ENCODE results near the gene DAPK2.
"Not testable (repeated sequence)": the region's sequence is repeated elsewhere in the genome, so short reads cannot be mapped to it uniquely, and the experiment has no call there.

The DAPK2 gene

DNA sequence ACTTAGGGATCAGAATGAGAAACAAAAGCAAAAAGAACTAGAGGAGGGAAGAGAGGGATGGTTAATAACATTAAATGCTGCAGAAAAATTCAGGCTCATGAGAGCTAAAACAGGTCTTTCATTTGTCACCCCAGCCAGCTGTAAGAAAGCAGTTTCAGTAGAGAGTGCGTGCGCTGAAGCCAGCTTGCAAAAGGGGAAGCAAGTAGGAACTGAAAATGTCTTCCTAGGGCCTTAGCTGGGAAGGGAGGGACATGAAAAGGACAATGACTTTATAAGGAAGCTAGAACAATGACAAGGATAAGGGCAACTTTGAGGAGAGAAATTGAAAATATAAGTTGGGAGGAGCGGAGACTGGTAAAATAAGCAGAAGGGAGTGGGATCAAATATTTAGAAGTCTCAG, 44.2 kb upstream of the DAPK2 start:
- Histone ChIP-seq H3K36me3 (peaks cover under 1% of the 10 kb centered on the region), H3K27ac (peak overlapping the region; percentile 55), H3K4me1 (ENCODE audit: control insufficient read depth in 1 of 2, insufficient read depth in 1 of 2, low read depth in 1 of 2, low read length in 1 of 2) (peaks cover 71 to 72% of the 10 kb centered on the region in 2 experiments), H3K4me3 (ENCODE audit: low read depth in 1 of 2, low read length in 1 of 2) (no peak overlapping the region), H3K9me3 (no peaks in the 10 kb centered on the region), H3K27me3 (no peaks in the 10 kb centered on the region)
- TF ChIP-seq, protein P1, sequence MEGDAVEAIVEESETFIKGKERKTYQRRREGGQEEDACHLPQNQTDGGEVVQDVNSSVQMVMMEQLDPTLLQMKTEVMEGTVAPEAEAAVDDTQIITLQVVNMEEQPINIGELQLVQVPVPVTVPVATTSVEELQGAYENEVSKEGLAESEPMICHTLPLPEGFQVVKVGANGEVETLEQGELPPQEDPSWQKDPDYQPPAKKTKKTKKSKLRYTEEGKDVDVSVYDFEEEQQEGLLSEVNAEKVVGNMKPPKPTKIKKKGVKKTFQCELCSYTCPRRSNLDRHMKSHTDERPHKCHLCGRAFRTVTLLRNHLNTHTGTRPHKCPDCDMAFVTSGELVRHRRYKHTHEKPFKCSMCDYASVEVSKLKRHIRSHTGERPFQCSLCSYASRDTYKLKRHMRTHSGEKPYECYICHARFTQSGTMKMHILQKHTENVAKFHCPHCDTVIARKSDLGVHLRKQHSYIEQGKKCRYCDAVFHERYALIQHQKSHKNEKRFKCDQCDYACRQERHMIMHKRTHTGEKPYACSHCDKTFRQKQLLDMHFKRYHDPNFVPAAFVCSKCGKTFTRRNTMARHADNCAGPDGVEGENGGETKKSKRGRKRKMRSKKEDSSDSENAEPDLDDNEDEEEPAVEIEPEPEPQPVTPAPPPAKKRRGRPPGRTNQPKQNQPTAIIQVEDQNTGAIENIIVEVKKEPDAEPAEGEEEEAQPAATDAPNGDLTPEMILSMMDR (IDR thresholded peaks at IDR 0.05), result no peak

DNA sequence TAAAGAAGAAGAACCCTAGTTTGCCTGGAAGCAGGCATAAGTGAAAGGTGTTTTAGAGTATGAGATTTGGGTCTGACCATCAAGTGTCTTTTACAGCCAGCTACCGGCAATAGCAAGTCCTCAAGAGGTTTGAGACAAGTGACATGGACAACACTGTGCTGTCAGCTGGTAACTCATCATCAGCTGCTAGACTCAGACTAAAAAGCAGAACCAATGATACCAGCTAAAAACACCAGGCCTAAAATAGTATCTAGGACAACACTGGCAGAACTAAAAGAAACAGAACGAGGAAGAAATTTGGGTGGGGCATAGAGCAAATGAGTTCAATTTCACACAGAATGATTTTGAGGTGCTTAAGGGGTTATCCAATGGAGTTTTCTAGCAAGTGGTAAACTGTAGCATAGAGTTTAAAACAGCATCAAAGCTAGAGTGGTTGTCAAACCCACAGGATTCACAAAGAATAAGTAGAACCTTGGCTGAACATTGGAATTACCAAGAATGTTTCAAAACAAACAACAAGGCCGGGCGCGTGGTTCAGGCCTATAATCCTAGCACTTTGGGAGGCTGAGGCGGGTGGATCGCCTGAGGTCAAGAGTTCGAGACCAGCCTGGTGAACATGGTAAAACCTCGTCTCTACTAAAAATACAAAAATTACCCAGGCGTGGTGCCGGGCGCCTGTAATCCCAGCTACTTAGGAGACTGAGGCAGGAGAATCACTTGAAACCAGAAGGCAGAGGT, 43.4 kb upstream of the DAPK2 start:
- H3K4me1 ChIP-seq (ENCODE audit: control insufficient read depth in 1 of 2, insufficient read depth in 1 of 2, low read depth in 1 of 2, low read length in 1 of 2), result peaks cover 63 to 64% of the 10 kb centered on the region in 2 experiments
- H3K4me3 ChIP-seq (ENCODE audit: low read depth in 1 of 2, low read length in 1 of 2), result no peak overlapping the region
- peaks cover 7% of the 10 kb centered on the region for H3K36me3 ChIP-seq
- TF ChIP-seq, protein P1 (IDR thresholded peaks at IDR 0.05), result no peak
- no peaks in the 10 kb centered on the region for H3K9me3 ChIP-seq
- no peaks in the 10 kb centered on the region for H3K27me3 ChIP-seq
- H3K27ac ChIP-seq, result peak overlapping the region; percentile 55

DNA sequence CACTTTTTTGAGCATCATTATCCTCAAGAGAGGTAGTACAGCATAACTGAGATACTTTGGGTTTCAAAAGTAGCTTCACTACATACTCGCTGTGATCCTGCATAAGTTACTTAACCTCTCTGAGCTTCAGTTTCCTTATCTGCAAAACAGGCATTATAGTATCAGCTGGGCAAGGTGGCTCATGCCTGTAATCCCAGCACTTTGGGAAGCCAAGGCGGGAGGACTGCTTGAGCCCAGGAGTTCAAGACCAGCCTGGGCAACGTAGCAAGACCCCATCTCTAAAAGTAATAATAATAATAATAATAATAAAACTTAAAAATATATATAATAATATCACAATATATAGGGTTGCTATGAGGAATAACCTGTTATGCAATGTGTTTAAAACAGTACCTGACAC, 36.5 kb upstream of the DAPK2 start:
- peaks cover 34% of the 10 kb centered on the region for H3K36me3 ChIP-seq
- H3K27ac ChIP-seq, result no peak overlapping the region
- no peaks in the 10 kb centered on the region for H3K9me3 ChIP-seq
- peaks cover 0 to 2% of the 10 kb centered on the region in 2 experiments for H3K4me1 ChIP-seq (ENCODE audit: control insufficient read depth in 1 of 2, insufficient read depth in 1 of 2, low read depth in 1 of 2, low read length in 1 of 2)
- H3K4me3 ChIP-seq (ENCODE audit: low read depth in 1 of 2, low read length in 1 of 2), result no peak overlapping the region
- TF ChIP-seq, protein P1 (IDR thresholded peaks at IDR 0.05), result no peak
- H3K27me3 ChIP-seq, result no peaks in the 10 kb centered on the region

DNA sequence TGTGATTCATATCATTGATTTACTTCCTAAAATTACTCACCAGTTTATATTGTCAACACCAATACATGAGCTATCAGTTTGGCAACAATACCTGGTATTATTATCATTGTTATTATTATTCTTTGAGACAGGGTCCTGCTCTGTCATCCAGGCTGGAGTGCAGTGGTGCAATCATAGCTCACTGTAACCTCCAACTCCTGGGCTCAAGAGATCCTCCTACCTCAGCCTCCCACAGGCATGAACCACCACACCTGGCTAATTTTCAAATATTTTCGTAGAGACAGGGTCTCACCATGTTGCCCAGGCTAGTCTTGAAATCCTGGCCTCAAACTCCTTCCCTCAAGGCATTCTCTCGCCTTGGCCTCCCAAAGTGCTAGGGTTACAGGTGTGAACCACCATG, 27.2 kb upstream of the DAPK2 start:
- H3K9me3 ChIP-seq; H3K4me3 ChIP-seq (ENCODE audit: low read depth in 1 of 2, low read length in 1 of 2); H3K27me3 ChIP-seq; H3K27ac ChIP-seq; H3K4me1 ChIP-seq (ENCODE audit: control insufficient read depth in 1 of 2, insufficient read depth in 1 of 2, low read depth in 1 of 2, low read length in 1 of 2): not testable (repeated sequence)
- H3K36me3 ChIP-seq, result peaks cover 18% of the 10 kb centered on the region

DNA sequence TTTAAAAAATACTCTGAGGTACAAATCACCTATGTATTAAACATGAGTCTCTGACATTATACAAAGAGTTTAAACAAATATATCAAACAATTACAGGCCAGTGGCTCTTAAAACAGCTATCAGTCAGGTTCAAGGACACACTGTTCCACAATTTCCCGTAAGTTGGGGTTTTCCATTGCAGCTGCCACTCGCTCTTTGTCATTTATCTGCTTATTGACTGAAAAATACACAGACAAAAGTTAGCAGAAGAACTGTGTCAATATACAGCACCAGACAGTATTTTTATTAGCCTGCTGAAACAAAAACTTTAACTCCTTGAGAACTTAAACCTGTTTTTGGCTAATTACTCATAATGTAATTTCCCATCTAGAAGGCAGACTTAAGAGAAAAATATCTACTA, 26.5 kb upstream of the DAPK2 start:
- TF ChIP-seq, protein P1 (IDR thresholded peaks at IDR 0.05), result no peak
- Histone ChIP-seq H3K4me3 (ENCODE audit: low read depth in 1 of 2, low read length in 1 of 2) (no peak overlapping the region), H3K36me3 (peaks cover 18% of the 10 kb centered on the region), H3K9me3 (no peaks in the 10 kb centered on the region), H3K27ac (no peak overlapping the region), H3K27me3 (no peaks in the 10 kb centered on the region), H3K4me1 (ENCODE audit: control insufficient read depth in 1 of 2, insufficient read depth in 1 of 2, low read depth in 1 of 2, low read length in 1 of 2) (peaks cover under 1 to 7% of the 10 kb centered on the region in 2 experiments)

DNA sequence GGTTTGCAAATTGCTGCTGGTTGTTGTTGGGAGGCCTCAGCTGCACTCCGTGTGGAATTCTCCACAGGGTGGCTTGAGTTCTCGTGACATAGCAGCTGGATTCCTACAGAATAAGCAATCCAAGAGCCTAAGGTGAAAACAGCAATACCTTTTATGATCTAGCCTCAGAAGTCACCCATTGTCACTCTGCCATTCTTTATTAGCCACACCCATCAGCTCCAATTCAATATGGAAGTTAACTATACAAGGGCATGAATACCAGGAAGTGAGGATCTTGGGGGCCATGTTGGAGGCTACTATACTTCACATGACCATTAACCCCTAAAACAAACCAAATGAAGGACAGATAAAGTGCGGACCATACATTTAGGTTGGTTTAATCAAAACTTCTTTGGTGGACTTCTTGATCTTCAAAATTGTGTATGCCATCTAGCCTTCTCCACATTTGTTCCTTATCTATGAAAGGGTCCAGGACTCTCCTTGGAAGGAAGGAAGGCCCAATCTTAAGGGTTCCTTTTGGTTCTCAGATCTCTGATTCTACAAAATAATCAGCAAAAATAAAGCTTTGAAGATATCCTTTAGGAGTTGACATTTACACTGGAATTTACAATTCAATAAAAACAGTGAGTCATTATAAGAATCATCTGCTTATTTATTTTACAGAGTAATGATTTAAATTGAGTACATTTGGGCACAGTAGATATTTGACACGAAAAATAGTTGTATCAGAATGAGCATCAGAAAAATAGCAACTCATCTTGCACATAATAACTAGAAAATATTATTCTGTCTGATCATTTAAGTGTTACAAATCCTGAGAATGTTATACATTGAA, 25.9 kb upstream of the DAPK2 start:
- TF ChIP-seq, protein P1 (IDR thresholded peaks at IDR 0.05), result no peak
- Histone ChIP-seq H3K9me3 (no peaks in the 10 kb centered on the region), H3K4me1 (ENCODE audit: control insufficient read depth in 1 of 2, insufficient read depth in 1 of 2, low read depth in 1 of 2, low read length in 1 of 2) (peaks cover 7 to 11% of the 10 kb centered on the region in 2 experiments), H3K27ac (no peak overlapping the region), H3K36me3 (peaks cover 18% of the 10 kb centered on the region), H3K27me3 (no peaks in the 10 kb centered on the region), H3K4me3 (ENCODE audit: low read depth in 1 of 2, low read length in 1 of 2) (no peak overlapping the region)
